HG03571 (cell line): ENCODE data around the gene TERT.

Source experiments
- ATAC-seq: cut with Tn5 transposase; IDR thresholded peaks from one replicate; pipeline ENCODE4 v1.9.1; 2021; ENCODE audit not compliant: unreplicated experiment

Gene TERT

GRCh38 chr5:1319436-1320256 is 24.8 kb upstream of the TERT start:
- ATAC-seq: no peak

GRCh38 chr5:1318659-1319251 is 23.9 kb upstream of the TERT start:
- no peak for ATAC-seq

- ATAC-seq: no peak
These were observed 23.2 kb upstream of the TERT start for GRCh38 chr5:1317921-1318565.

DNA sequence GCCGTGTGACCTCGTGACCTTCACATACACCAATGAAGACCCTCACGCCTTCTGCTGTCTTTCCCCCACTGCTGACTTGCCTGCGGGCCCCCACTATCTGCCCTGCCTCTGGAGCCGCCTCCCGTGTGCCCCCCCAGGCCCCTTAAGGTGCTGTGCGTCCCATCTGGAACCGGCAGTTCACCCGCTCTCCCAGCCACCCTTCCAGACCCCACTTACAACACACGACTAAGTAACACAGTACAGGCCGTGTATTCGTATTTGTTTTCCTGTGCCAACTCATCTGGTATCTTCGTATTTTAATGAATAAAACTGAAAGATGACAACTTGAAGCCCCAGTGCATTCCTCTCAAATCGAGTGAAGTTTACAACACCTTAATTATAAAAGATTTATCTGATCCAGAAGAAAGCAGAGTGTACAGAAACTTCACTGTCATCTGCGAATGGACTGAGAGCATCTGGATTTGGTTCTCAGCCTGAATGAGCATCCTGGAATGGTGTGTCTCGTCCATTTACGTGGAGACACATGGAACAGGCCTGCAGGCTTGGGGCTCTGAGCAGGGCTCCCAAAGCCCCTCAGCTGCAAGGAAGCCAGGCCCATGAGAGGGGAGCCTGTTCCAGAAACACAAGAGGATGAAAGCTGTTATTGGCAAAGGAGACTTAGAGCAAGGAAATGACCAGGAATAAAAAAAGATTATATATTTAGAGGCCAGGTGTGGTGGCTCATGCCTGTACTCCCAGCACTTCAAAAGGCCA is 21.9 kb upstream of the TERT start:
- ATAC-seq: no peak

- ATAC-seq: peak; percentile 43
These were observed 21.1 kb upstream of the TERT start for GRCh38 chr5:1315709-1316587.

- peak; percentile 0 for ATAC-seq
These were observed 20.3 kb upstream of the TERT start for GRCh38 chr5:1315018-1315708.

- ATAC-seq: no peak
These were observed 19.7 kb upstream of the TERT start for GRCh38 chr5:1314564-1314982.

DNA sequence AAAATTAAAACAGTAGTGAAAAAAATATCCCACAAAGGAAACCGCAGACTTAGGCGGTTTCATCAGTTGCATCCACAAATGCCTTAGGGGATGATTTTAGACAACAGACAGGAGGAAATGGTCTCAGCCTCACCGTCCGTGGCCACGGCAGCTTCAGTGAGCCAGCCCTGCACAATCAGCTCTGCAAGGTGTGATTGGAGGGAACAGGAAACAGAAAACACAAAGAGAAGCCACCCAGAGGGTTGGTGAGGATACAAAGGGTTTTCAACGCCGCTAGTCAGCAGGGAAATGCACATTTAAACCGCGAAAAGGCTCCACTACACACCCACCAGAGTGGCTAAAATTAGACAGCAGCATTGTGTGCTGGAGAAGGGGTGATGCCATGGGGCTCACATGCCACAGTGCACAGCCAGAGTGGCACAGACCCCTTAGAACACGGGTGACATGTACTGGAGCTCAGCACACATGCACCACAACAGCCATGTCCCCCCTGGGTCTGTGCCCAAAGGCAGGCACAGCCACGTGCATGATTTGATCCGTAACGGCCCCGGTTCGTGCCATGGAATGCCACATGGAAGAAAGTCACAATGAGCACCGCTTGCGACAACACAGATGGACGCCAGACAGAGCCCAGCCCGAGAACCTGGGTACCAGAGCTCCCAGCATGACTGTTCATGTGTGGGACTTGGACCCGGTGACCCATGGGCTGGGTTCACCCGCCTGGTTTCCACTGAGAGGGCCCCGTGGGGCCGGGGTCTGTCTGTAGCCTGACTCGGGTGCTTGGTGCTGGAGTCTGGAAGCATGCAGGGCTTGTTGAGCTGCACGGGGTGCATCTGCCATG is 18.3 kb upstream of the TERT start:
- peak; percentile 71 for ATAC-seq

GRCh38 chr5:1312206-1312605 is 17.3 kb upstream of the TERT start:
- no peak for ATAC-seq

DNA sequence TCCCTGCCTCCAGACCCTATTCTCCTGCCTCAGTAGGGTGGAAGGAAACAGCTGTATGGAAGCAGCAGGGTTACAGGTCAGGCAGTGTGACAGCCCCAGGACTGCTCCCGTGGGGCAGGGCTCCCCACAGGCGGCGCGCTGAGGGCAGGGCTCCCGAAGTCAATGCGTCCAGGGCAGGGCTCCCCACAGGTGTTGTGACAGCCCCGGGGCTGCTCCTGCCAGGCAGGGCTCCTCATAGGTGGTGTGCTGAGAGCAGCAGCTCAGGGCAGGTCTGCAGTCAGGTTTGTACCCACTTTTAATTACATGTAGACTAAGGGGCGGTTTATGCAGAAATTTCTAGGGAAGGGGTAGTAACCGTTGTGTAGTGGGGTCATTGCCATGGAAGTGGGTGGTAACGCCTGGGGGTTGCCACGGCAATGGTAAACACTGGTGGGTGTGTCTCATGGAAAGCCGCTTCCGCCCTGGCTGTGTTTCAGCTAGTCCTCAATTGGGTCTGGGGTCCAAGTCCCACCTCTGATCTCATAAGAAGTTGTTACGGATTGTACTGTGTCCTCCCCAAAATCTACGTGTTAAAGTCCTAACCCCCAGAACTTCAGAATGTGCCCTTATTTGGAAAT is 16.7 kb upstream of the TERT start:
- ATAC-seq: no peak

GRCh38 chr5:1310118-1310517 is 15.2 kb upstream of the TERT start:
- no peak for ATAC-seq

GRCh38 chr5:1304033-1304432 is 9.2 kb upstream of the TERT start:
- ATAC-seq: no peak

- ATAC-seq: no peak
These were observed 7.4 kb upstream of the TERT start for GRCh38 chr5:1302258-1302657.

DNA sequence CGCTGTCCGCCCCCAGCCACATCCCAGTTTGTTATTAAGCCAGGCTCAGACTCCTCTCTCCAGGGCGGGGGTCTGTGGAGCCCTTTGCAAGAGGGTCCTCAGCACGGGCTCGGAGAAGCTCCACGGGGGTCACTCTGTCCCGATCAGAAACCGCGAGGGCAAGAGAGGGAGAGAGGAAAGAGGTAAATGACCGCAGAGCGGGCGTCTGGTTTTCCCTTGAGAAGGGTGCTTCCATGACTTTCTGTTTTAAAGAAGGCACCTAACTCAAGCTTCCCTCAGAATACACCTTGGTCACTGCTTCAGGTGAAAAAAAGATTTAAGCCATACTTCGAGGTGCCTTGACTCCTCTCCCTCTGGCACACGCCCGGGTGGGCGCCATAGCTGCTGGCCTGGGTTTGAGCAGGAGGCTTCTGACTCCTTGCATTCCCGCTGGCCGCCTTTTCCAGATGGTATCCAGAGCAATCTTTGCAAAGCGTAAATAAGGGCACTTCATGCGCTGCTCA is 5.8 kb upstream of the TERT start:
- ATAC-seq: no peak

- no peak for ATAC-seq
These were observed 5.1 kb upstream of the TERT start for GRCh38 chr5:1299961-1300360.

GRCh38 chr5:1299511-1299850 is 4.6 kb upstream of the TERT start:
- no peak for ATAC-seq

DNA sequence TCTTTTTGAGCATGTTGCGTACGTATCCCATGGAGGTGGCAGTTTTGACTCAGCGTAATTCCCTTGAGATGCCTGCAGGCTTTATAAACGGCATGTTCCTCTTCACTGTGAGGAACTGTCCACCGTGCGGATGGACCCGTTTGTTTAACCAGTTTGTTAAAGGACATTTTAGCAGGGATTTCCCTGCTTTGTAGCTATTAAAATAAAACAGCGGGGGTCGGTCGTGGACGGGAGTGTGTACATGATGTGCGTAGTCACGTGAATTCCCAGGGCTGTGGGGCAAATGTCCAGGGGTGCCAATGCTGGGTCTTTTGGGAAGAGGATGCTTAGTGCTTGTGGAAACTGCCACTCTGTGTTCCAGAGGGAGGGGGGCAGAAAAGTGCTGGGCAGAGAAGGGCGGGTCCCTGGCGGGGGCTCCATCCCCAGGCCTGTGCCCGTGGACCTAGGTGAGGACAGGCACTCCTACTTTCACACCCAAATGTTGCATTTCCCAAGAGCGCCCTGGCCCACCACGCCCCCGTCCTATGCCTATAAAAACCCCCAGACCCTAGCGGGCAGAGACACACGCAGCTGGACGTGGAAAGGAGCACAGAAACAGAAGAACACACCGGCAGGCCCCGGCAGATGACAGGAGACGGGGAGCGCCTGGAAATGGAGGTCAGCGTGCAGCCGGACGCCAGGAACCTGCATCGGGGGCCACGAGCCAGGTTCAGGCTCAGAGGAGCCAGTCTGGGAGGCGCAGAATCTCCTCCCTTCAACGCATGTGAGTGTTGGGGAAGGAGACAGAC is 4.0 kb upstream of the TERT start:
- no peak for ATAC-seq

- ATAC-seq: no peak
These were observed 3.2 kb upstream of the TERT start for GRCh38 chr5:1298067-1298551.
